Cardiac atrium fibroblast (primary cell): ENCODE measurements around the gene CDCA5. TPM values are rescaled to one million over a fixed set of nuclear protein-coding genes. Genes with fewer than 3 reads are reported as not detected.

ENCODE experiments used
- total RNA-seq: library from RNA; depleted of rRNA; stranded (reverse); fragments of >200 nt; gene quantifications from 2 replicates; pipeline ENCODE4 v1.2.3, GENCODE V29; 2015

CDCA5 gene, protein sequence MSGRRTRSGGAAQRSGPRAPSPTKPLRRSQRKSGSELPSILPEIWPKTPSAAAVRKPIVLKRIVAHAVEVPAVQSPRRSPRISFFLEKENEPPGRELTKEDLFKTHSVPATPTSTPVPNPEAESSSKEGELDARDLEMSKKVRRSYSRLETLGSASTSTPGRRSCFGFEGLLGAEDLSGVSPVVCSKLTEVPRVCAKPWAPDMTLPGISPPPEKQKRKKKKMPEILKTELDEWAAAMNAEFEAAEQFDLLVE
- total RNA-seq = 5.8 and 15.9 TPM in 2 replicates

GRCh38 chr11:65083834-65084597 is at the start of gene CDCA5, which contains the start of gene ZFPL1:
Gene CDCA5 (minus strand): TSS chr11:65084040. CDS start chr11:65083978, 62 bp downstream.
Gene ZFPL1 (plus strand): TSS chr11:65084222. CDS start chr11:65084699, 477 bp downstream.

GRCh38 chr11:65121865-65122696 is 38.2 kb upstream of the CDCA5 start, which contains the start of the genes FAU and MRPL49:
Gene FAU (minus strand): TSS chr11:65122134. CDS start chr11:65121813, 321 bp downstream.
Gene MRPL49 (plus strand): TSS chr11:65122321. CDS start chr11:65122347, 26 bp downstream.

DNA sequence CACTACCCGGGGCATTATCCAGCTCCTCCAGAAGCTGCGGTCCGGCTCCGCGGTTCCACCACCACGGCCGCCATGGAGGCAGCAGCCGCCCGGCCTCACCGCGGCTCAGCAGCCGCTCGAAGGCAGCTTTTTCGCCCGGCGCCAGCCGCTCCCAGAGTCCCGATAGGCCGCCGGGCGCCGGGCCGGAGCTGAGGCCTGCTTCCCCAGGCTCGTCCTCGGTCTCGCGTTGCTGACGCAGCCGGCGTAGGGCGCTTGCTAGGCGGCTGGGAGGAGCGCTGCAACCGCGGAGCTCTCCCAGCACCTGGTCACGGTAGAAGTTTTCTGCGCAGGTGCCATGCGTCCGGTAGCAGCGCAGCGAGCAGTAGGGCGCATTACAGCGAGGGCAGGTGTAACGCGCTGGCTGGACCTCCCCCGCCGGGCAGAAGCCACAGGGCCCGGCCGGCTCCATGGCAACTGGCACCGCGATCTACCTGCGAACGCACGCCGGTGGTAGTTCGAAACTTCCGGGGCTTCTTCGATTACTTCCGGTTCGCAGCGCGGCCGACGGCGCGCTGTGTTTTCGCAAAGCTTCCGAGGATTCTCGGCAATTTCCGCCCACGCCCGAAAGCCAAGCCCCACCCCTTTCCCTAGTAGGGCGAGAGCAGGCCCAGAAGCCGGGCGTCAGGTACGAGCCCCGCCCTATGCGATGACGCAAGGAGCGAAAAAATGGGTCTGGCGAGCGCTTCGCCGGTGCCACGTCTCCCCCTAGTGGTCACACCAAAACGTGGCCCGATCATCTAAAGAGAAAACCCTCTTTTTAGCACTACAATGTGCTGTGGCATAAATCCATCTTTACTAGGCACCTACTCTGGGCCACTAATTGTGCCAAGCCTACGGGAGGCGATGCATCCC is 33.6 kb upstream of the CDCA5 start, which contains the start of gene ZNHIT2:
Gene ZNHIT2, minus strand, starts transcription at position 496 of the 891 bp plus-strand sequence. Its CDS starts 48 bp downstream, at position 448.

DNA sequence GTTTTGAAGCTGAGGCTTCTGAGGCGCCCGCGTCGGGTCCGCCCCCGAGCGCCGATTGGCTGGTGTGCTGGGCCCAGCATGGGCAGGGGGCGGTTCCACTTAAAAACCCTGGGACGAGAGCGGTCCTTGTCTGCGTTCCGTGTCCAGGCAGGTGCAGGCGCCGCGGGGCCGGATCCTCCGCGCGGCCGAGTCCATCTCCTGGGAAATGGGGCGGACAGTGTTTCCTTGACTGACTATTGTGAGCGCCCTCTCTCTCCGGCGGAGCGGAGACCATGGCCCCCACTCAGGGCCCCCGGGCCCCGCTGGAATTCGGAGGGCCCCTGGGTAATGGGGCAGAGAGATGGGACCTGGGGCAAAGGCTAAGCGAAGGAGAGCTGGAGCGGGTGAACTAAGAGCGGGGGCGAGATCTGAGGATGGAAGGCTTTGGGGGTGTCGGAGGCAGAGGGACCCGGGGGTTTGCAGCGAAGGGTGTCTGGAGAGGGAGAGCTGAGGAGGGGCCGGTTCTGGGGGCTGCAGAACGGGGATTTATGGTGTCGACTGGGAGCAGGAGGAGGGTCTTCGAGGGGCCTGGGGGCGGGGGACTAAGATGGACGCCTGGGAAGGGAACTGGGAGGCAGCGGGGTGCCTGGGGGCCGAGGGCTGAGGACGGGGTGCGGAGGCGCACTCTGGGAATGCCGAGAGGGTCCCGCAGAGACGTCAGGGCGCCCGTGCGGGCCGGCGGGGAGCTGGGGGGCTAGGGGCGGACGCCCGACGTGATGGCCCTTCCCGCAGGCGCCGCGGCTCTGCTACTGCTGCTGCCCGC is 28.1 kb upstream of the CDCA5 start, which contains the start of gene TM7SF2:
Gene TM7SF2, plus strand, starts transcription at position 129 of the 802 bp plus-strand sequence. Its CDS starts 144 bp downstream, at position 273.

GRCh38 chr11:65095974-65096806 is 12.3 kb upstream of the CDCA5 start, which contains the start of gene VPS51:
Gene VPS51 (plus strand): TSS chr11:65096214. CDS start chr11:65096251, 37 bp downstream.

DNA sequence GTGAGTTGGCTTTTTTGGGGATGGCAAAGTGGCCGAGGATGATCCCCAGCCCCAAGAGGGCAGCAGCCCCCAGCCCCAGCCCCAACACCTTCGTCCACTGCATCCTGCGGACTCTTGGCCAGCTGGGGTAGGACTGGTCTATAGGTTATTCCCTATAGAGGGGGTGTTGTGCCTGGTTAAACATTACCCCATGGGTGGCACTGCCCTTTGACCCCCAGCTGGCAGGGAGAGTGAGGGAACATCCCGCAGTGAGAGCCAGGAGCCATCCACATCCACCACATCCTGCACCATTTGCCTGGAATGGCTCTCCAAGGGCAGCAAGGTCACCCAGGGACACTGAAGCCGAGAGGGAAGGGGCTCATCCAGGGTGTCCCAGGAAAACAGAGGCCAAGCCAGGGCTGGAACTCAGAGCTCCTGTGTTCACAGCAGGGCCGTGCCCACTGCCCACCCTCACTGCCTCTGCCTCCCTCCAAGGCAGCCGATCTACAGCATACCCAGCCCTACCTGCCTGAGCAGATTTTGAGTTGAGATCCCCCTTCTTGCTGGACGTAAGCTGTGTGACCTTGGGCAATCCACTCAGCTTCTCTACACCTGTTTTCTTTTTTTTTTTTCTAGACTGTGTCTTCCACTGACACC is 25.3 kb downstream of the CDCA5 start, which contains the start of gene NAALADL1:
Gene NAALADL1, minus strand, starts transcription at position 135 of the 636 bp plus-strand sequence. Its CDS starts 32 bp downstream, at position 103.

DNA sequence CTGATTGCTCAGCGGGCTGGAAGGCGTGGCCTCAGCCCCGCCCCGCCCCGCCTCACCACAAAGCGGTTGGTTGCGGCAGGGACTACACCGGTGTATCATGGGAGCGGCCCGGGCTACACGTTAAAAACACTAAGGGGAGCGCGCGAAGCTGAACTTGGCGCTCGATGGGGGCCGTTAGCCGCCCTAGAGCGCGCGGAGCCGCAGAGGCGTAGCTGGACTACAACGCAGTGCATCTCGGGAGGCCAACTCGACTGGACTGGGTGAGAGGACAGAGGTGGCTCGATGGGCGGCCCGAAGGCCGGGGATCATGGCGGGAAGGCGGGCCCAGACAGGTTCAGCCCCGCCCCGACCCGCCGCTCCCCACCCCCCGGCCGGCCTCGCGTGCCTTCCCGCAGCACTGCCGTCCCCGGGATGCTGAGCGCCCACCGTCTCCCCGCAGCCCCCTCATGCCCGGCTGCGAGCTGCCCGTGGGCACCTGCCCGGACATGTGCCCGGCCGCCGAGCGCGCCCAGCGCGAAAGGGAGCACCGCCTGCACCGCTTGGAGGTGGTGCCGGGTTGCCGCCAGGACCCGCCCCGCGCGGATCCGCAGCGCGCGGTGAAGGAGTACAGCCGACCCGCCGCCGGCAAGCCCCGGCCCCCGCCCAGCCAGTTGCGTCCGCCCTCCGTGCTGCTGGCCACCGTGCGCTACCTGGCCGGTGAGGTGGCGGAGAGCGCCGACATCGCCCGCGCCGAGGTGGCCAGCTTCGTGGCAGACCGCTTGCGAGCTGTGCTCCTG is 42.8 kb downstream of the CDCA5 start, which contains the start of gene SAC3D1:
Gene SAC3D1, plus strand, starts transcription at position 364 of the 776 bp plus-strand sequence. Its CDS starts 83 bp downstream, at position 447.

Other genes starting within 250 kb of the CDCA5 start
- gene CDC42BPG, start 239.4 kb downstream of the CDCA5 start, total RNA-seq = under 0.01 TPM in 1 of 2 replicates, not detected in the other
- gene EHD1, start 205.4 kb downstream of the CDCA5 start, total RNA-seq = 63.7 and 84.1 TPM in 2 replicates
- 13.2 and 18.1 TPM in 2 replicates for gene ATG2A, start 166.8 kb downstream of the CDCA5 start, total RNA-seq
- gene PPP2R5B, start 159.4 kb downstream of the CDCA5 start, total RNA-seq = 24.9 and 27.9 TPM in 2 replicates
- gene GPHA2, start 148.1 kb downstream of the CDCA5 start, total RNA-seq = 2.6 TPM in 1 of 2 replicates, not detected in the other
- gene MAJIN, start 111.9 kb downstream of the CDCA5 start, total RNA-seq = not detected in 2 replicates
- gene BATF2, start 87.1 kb downstream of the CDCA5 start, total RNA-seq = 0.16 TPM in 1 of 2 replicates, not detected in the other
- gene ARL2, start 69.9 kb downstream of the CDCA5 start, total RNA-seq = 97.5 and 157 TPM in 2 replicates
- 10.0 and 12.8 TPM in 2 replicates for gene SNX15, start 56.6 kb downstream of the CDCA5 start, total RNA-seq
- gene SAC3D1, start 42.8 kb downstream of the CDCA5 start, total RNA-seq = 10.4 and 10.5 TPM in 2 replicates
- gene NAALADL1, start 25.5 kb downstream of the CDCA5 start, total RNA-seq = 19.1 and 24.6 TPM in 2 replicates
- 52.3 and 67.3 TPM in 2 replicates for gene ZFPL1, start 182 bp upstream of the CDCA5 start, total RNA-seq
- gene VPS51, start 12.2 kb upstream of the CDCA5 start, total RNA-seq = 231 and 236 TPM in 2 replicates
- 10.2 and 29.6 TPM in 2 replicates for gene TM7SF2, start 27.8 kb upstream of the CDCA5 start, total RNA-seq
- gene ZNHIT2, start 33.7 kb upstream of the CDCA5 start, total RNA-seq = 10.1 and 13.8 TPM in 2 replicates
- 367 and 443 TPM in 2 replicates for gene FAU, start 38.1 kb upstream of the CDCA5 start, total RNA-seq
- 35.7 and 41.5 TPM in 2 replicates for gene MRPL49, start 38.3 kb upstream of the CDCA5 start, total RNA-seq
- gene SYVN1, start 50.5 kb upstream of the CDCA5 start, total RNA-seq = 37.7 and 49.2 TPM in 2 replicates
- not detected in 2 replicates for gene SPDYC, start 86.2 kb upstream of the CDCA5 start, total RNA-seq
- gene CAPN1, start 97.9 kb upstream of the CDCA5 start, total RNA-seq = 134 and 170 TPM in 2 replicates
- 2.7 and 5.3 TPM in 2 replicates for gene POLA2, start 177.9 kb upstream of the CDCA5 start, total RNA-seq
- gene CDC42EP2, start 230.8 kb upstream of the CDCA5 start, total RNA-seq = 53.5 and 69.1 TPM in 2 replicates
- gene DPF2, start 249.8 kb upstream of the CDCA5 start, total RNA-seq = 34.7 and 38.4 TPM in 2 replicates